DMS 273 treated with DMSO at 0.1 percent for 48 hours (cell line): Measurements from ENCODE around the gene POMT1.
"Not testable (repeated sequence)": the region's sequence is repeated elsewhere in the genome, so short reads cannot be mapped to it uniquely, and the experiment has no call there.

Experiments
- DNase-seq: peaks from one replicate; lab custom pipeline; 2025; lab: John Stamatoyannopoulos, UW

Gene POMT1

GRCh38 chr9:131525643-131526565 is 23.2 kb downstream of the POMT1 start:
- no peak for DNase-seq

GRCh38 chr9:131528186-131528585 is 25.5 kb downstream of the POMT1 start:
- no peak for DNase-seq

GRCh38 chr9:131528886-131529505 is 26.3 kb downstream of the POMT1 start:
- no peak for DNase-seq

GRCh38 chr9:131529597-131530545 is 27.2 kb downstream of the POMT1 start:
- DNase-seq, result no peak

- DNase-seq, result no peak
Measured at GRCh38 chr9:131530546-131530919, 27.8 kb downstream of the POMT1 start.

- no peak for DNase-seq
Measured at GRCh38 chr9:131530920-131531832, 28.5 kb downstream of the POMT1 start, which contains the start of gene UCK1. Gene UCK1 (minus strand): TSS chr9:131531263. CDS start chr9:131531174, 89 bp downstream.

- DNase-seq, result no peak
Measured at GRCh38 chr9:131534721-131535237, 32.1 kb downstream of the POMT1 start.

GRCh38 chr9:131537946-131538345 is 35.2 kb downstream of the POMT1 start:
- DNase-seq, result no peak

- DNase-seq, result no peak
Measured at GRCh38 chr9:131539223-131539923, 36.7 kb downstream of the POMT1 start.

- no peak for DNase-seq
Measured at GRCh38 chr9:131543141-131543540, 40.4 kb downstream of the POMT1 start.

GRCh38 chr9:131545003-131545785 is 42.5 kb downstream of the POMT1 start, which contains the start of gene PRRT1B:
Gene PRRT1B (plus strand): TSS chr9:131545523. CDS start chr9:131545616, 93 bp downstream.
- no peak for DNase-seq

- DNase-seq, result no peak
Measured at GRCh38 chr9:131545786-131546335, 43.1 kb downstream of the POMT1 start.

GRCh38 chr9:131546336-131547084 is 43.8 kb downstream of the POMT1 start:
- peak; percentile 10 for DNase-seq

GRCh38 chr9:131549186-131549585 is 46.5 kb downstream of the POMT1 start:
- not testable (repeated sequence) for DNase-seq

- not testable (repeated sequence) for DNase-seq
Measured at GRCh38 chr9:131550465-131550864, 47.7 kb downstream of the POMT1 start.

- no peak for DNase-seq
Measured at GRCh38 chr9:131552030-131552429, 49.3 kb downstream of the POMT1 start.

GRCh38 chr9:131554087-131554842 is 51.5 kb downstream of the POMT1 start:
- DNase-seq, result no peak
